GM12874 (cell line): Measurements from ENCODE around the gene RAD51D.

ENCODE experiments used
- CTCF ChIP-seq: IDR thresholded peaks from 2 replicates; pipeline ENCODE4 v1.5.1; 2011; ENCODE audit warnings: low read depth, mild to moderate bottlenecking, control low read depth, low read length, moderate library complexity; ENCODE audit not compliant: insufficient read depth

The RAD51D gene

GRCh38 chr17:35069311-35069710 lies 50.3 kb downstream of the RAD51D start:
- no peak for TF ChIP-seq CTCF

- TF ChIP-seq CTCF: no peak
Observed at GRCh38 chr17:35068249-35068648, 51.4 kb downstream of the RAD51D start.

GRCh38 chr17:35065880-35066279 lies 53.8 kb downstream of the RAD51D start:
- TF ChIP-seq CTCF: no peak

GRCh38 chr17:35064516-35065215 lies 55.0 kb downstream of the RAD51D start:
- TF ChIP-seq CTCF: no peak

- no peak for TF ChIP-seq CTCF
Observed at GRCh38 chr17:35063514-35064223, 56.0 kb downstream of the RAD51D start, which contains the start of gene RFFL. TSS of gene RFFL (minus strand) at chr17:35063707. CDS start at chr17:35026553, 37,154 bp downstream.

- TF ChIP-seq CTCF: no peak
Observed at GRCh38 chr17:35062308-35062707, 57.4 kb downstream of the RAD51D start.

- TF ChIP-seq CTCF: no peak
Observed at GRCh38 chr17:35057332-35057915, 62.2 kb downstream of the RAD51D start.
